Caki2 (cell line): ENCODE data around the gene SLC12A6. TPM values are rescaled to one million over a fixed set of nuclear protein-coding genes. Genes with fewer than 3 reads are reported as not detected.
A peak's percentile ranks its signal among the peaks of the same experiment; 100 is the strongest.
"Not testable (repeated sequence)": the region's sequence is repeated elsewhere in the genome, so short reads cannot be mapped to it uniquely, and the experiment has no call there.

ENCODE experiments used
- DNase-seq: peaks from one replicate; pipeline ENCODE4 v3.0.0-alpha.2; 2015; ENCODE audit warnings: low read depth
- in situ Hi-C: cut with HindIII; loops from 2 replicates; pipeline ENCODE4 v1.10.0; 2016; ENCODE audit warnings: low sequenced_read_pairs, low pct_unique_long_range_greater_than_20kb, mixed read lengths
- total RNA-seq: library from RNA; depleted of rRNA; stranded (reverse); fragments of >200 nt; shearing (Covaris generic); gene quantifications from 2 replicates; pipeline ENCODE4 v1.2.3, GENCODE V29; 2014; ENCODE audit warnings: low replicate concordance

SLC12A6 gene
- total RNA-seq, 1 experiment from 2014 or later: 0.71 TPM

- in situ Hi-C loops: no loop called here
- DNase-seq: no peak
Measured at GRCh38 chr15:34360298-34360697, 22.7 kb upstream of the SLC12A6 start.

GRCh38 chr15:34359416-34359815 lies 21.8 kb upstream of the SLC12A6 start:
- in situ Hi-C loops: no loop called here
- DNase-seq: no peak

GRCh38 chr15:34358948-34359347 lies 21.4 kb upstream of the SLC12A6 start:
- no peak for DNase-seq

GRCh38 chr15:34358367-34358766 lies 20.8 kb upstream of the SLC12A6 start:
- no peak for DNase-seq
- in situ Hi-C loops: no loop called here

More at GRCh38 chr15:34358948-34359347, 21.4 kb upstream of the SLC12A6 start:
- in situ Hi-C loops: no loop called here

- in situ Hi-C loops: no loop called here
Measured at GRCh38 chr15:34357653-34358052, 20.1 kb upstream of the SLC12A6 start.

GRCh38 chr15:34355241-34355640 lies 17.7 kb upstream of the SLC12A6 start:
- DNase-seq: no peak
- in situ Hi-C loops: no loop called here

More at GRCh38 chr15:34357653-34358052, 20.1 kb upstream of the SLC12A6 start:
- no peak for DNase-seq

- in situ Hi-C loops: no loop called here
- DNase-seq: no peak
Measured at GRCh38 chr15:34354286-34354685, 16.7 kb upstream of the SLC12A6 start.

GRCh38 chr15:34353627-34354026 lies 16.0 kb upstream of the SLC12A6 start:
- no peak for DNase-seq
- in situ Hi-C loops: no loop called here

GRCh38 chr15:34352996-34353395 lies 15.4 kb upstream of the SLC12A6 start:
- in situ Hi-C loops: not testable (repeated sequence)

GRCh38 chr15:34349769-34350168 lies 12.2 kb upstream of the SLC12A6 start:
- DNase-seq: no peak
- in situ Hi-C loops: no loop called here

More at GRCh38 chr15:34352996-34353395, 15.4 kb upstream of the SLC12A6 start:
- DNase-seq: not testable (repeated sequence)

- in situ Hi-C loops: no loop called here
- DNase-seq: no peak
Measured at GRCh38 chr15:34348735-34349300, 11.2 kb upstream of the SLC12A6 start.

- no peak for DNase-seq
- in situ Hi-C loops: no loop called here
Measured at GRCh38 chr15:34347951-34348638, 10.5 kb upstream of the SLC12A6 start.

- in situ Hi-C loops: no loop called here
- DNase-seq: peak; percentile 89
Measured at GRCh38 chr15:34342737-34343575, 5.4 kb upstream of the SLC12A6 start, which contains the start of the genes NOP10 and NUTM1. NOP10 (minus strand) TSS chr15:34343136; CDS start chr15:34343073, 63 bp downstream. NUTM1 (plus strand) TSS chr15:34343315; CDS start chr15:34343697, 382 bp downstream.

- in situ Hi-C loops, DNase-seq: not testable (repeated sequence)
Measured at GRCh38 chr15:34342213-34342736, 4.7 kb upstream of the SLC12A6 start.

GRCh38 chr15:34341381-34342212 lies 4.0 kb upstream of the SLC12A6 start:
- in situ Hi-C loops: no loop called here
- DNase-seq: no peak

GRCh38 chr15:34339946-34340345 lies 2.4 kb upstream of the SLC12A6 start:
- in situ Hi-C loops: no loop called here
- no peak for DNase-seq

GRCh38 chr15:34338347-34338746 lies 766 bp upstream of the SLC12A6 start:
- DNase-seq: no peak
- in situ Hi-C loops: no loop called here
